NOMO-1 treated with DMSO at 0.1 percent for 48 hours (cell line): Measurements from ENCODE around the gene AGR2.
"Not testable (repeated sequence)": the region's sequence is repeated elsewhere in the genome, so short reads cannot be mapped to it uniquely, and the experiment has no call there.

Experiments used
- DNase-seq: peaks from one replicate; lab custom pipeline; 2025; ENCODE audit not compliant: unreplicated experiment; lab: John Stamatoyannopoulos, UW

Gene AGR2

DNA sequence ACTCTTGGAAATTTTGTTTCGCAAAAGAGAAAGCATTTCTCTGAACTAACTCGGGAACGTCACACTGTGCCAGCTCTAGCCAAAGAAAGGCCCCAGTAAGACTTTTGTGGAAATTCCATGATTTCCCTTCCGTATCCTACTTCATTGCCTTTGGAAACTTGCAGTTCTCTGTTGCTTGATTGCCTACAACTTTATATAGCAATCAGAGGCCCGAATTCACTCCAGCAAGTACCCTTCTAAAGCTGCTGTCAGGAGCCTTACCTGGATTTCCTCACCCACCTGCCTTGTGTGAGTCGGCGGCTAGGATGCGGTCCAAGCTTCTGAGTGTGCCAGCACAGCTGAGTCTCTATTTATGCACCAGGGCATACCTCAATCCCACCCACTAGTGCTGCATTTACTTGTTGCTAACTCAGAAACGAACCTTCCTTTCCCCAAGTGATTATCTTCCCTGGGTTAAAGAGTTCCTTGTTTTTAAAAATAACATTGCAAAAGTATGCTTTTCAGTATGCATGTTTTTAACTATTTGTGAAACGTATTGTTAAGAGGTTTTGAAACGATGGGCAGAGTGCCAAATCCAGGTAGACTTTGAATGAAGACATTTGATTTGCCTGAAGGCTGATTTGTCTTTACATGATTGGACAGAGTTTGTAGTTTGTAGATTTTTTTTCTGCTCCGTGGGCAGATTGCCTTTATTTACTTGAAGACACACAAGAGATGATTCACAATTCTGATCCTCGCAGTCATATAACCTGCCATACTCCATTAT is at the start of gene AGR2:
Gene AGR2 (minus strand): TSS at position 326 of the 766 bp plus-strand sequence. CDS start 3,203 bp downstream, outside the sequence.
- DNase-seq = peak; percentile 22

- DNase-seq = not testable (repeated sequence)
Observed at GRCh38 chr7:16853189-16853588, 48.4 kb upstream of the AGR2 start.

DNA sequence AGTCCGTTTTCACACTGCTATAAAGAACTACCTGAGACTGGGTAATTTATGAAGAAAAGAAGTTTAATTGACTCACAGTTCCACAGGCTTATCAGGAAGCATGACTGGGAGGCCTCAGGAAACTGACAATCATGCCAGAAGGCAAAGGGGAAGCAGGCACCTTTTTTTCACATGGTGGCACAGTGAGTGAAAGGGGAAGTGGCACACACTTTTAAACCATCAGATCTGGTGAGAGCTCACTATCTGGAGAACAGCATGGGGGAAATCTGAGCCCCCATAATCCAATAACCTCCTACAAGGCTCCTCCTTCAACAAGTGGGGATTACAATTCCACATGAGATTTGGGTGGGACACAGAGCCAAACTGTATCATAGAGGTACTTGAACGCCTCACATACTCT is 47.0 kb upstream of the AGR2 start:
- peak; percentile 62 for DNase-seq

DNA sequence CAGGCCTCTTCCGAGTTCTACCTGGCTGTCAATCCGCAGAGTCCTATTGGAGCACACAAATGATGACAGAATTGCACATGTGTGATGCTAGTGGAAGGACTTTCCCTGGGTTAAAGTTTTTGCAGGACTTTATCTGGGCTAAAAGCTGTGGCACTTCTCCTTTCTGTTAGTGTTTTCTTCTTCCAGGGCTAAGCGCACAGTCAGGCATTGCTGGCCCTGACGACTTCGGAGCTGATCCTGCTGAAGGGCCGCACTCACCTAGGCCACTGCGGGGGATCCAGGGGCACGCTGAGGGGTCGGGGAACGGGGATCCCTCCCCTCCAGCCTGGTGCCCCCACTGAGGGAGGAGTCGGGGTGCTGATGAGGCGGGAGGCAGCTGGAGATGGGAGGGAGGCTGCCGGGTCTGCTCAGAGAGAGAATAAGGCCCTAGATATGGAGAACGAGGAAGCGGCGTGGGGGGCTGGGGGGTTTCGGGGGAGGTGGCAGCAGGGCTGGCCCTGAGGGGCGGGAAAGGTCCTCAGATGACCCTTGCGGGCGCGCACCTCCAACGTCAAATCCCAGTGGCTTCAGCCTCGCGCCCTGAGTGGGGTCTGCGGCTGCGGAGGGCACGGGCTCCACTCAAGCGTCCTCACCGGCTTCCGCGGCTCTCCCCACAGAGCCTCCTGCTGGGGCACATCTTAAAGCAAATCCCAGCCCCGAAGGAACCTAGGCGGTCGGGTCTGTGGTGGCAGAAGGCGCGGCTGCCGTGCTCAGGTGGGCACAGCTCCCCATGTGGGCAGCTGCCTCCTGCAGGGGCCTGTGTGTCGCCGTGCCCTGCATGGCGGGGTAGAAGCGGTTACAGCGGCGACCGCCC is 46.0 kb upstream of the AGR2 start:
- peak; percentile 24 for DNase-seq

DNA sequence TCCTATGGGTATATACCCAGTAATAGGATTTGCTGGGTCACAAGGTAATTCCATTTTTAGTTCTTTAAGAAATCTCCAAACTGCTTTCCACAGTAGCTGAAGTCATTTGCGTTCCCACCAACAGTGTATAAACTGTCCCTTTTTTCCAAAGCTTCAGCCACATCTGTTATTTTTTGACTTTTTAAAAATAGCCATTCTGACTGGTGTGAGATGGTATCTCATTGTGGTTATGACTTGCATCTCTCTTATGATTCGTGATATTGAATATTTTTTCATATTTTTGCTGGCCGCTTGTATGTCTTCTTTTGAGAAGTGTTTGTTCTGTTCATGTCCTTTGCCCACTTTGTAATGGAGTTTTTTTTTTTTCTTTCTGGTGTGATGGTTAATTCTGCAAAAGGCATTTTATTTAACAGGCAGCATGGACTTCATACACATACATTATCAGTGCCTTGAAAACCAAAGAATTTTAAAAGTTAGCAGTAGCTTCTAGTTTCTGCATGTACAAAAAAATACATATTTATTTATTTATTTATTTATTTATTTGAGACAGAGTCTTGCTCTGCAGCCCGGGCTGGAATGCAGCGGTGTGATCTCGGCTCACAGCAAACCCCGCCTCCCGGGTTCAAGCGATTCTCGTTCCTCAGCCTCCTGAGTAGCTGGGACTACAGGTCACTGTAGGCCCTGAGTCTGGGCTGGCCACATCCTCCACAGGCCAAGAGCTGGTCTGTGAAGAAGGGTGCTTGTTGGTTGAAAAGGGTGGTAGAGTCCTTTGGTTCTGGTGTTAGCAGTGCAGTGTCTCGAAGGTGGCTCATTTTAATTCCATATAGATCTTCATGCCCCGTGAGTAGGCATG is 44.7 kb upstream of the AGR2 start:
- DNase-seq = no peak

DNA sequence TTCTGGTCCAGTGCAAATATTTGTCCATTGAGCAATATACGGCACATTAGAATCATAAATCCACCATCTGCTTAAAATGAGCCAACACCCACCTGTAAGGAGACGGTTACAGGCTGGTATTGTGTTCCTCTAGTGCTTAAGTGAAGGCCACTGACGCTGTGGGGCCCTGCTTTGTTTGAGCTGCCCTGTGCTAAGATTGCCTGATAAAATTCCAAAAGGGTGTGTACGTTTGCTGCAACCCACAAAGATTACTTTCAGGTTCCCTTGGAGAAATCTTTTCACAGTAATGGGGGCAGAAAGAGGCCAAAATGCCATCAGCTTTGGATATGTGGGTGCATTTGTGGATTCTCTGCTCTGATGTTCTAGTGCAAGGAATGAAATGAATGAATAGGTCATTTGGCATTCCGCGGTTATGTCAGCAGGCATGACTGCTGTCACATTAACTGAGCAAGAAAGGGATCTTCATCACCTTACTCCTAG is 42.6 kb upstream of the AGR2 start:
- no peak for DNase-seq

DNA sequence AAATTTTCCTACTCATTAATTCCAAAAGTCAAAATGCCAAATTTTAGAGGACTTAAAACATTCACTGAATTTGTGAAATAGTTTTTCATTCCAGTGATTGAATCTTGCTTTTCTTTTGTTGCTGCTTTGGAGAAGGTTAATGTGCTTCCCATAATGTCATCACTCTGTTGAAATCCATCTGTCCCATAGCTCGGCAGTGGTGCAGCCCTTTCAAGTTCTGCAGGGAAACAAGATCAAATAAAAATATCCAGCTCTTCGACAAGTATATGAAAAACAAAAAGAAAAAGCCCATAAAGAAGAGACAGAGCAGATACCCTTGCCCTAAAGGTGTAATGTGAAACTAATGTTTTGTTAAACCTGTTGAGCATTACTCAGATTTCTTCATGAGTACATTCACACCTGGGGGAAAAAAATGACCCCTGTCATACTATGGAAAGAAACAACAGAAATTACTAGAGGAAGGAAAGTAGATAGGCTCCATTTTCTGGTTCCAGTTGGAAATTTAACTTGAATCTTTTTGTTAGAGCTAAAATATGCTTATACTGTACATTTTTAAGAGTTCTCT is 41.9 kb upstream of the AGR2 start:
- no peak for DNase-seq

DNA sequence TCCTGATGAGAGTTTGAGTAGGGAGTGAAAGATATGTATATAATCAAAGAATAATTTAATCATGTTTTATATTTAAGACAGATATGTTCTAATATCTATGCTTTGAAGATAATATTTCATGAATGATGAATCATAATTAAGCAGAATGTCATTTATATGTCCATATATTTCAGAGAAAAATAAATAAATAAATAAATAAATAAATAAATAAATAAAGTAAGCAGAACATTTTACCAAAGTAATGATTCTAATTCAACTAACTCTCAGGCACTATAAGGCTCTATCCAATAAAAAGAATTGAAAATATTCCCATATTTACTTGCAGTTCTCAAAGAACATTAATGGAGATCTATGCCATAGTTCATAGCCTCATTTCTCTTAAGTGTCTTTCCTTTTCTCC is 40.9 kb upstream of the AGR2 start:
- no peak for DNase-seq

- no peak for DNase-seq
Observed at GRCh38 chr7:16841681-16842080, 36.9 kb upstream of the AGR2 start.

DNA sequence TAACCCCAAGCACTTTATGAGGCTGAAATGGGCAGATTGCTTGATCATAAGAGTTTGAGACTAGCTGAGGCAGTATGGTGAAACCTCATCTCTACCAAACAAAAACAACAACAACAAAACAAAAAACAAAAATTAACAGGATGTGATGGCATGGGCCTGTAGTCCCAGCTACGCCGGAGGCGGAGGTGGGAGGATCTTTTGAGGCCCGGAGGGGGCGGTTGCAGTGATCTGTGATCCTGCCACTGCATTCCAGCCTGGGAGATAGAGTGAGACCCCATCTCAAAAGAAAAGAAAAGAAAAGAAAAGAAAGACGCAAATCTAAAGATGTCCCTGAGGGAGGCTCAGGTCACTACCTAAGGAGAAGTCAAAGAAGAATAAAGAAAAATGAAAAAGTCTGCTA is 35.3 kb upstream of the AGR2 start:
- no peak for DNase-seq

DNA sequence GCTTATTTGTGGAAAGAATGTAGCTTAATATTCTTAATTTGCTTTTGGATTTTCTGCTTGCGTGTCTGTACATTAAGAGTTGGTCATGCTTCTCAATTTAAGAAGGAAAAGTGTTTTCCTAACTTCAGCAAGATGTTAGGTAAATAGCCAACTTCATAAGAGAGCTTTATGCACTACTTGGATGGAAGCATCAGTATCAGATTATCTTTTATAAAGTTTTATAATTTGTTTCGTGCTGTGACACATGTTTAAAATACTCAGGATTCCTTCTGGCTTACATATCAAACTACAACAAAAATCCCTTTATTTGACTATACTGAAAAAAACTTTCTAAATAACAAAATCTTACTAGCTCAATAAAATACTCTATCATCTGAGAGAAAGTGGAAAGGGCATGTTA is 34.8 kb upstream of the AGR2 start:
- no peak for DNase-seq

- DNase-seq = no peak
Observed at GRCh38 chr7:16838891-16839290, 34.1 kb upstream of the AGR2 start.

DNA sequence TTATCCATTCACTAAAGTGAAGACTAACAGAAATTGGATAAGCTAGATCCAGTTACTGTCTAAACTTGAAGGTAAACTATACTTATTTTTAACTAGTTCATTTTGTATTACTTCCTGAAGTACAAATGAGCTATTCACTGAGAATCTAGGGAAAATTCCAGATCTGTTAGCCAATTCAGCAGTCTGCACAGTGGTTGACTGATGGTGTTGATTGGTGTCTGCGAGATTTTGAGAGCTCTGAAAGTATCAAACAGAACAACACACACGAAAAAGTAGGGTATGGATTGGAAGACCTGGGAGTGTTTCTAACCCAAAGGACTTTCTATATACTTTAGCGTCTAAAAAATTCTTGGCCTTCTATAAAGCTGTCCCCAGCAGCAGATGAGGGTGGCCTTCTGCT is 33.6 kb upstream of the AGR2 start:
- no peak for DNase-seq

GRCh38 chr7:16836481-16836880 is 31.7 kb upstream of the AGR2 start:
- DNase-seq = no peak

DNA sequence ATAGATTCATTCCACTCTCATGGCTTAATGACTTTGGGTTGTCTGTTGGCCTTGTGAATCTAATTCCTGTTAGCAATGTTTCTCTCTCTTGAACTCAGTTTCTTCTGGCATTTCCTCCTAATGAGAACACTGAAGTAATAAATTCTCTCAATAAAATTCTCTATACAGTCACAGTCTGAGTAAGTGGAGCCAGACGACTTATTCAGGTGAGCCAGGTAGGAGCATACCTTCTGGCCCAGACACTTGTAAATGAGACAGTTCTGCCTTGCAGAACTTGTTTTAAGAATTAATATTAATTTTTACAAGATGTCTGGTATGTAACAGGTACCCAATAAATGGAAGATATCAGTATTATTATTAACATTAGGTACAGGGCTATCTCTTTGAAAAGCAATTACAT is 28.6 kb upstream of the AGR2 start:
- no peak for DNase-seq

GRCh38 chr7:16826060-16826459 is 21.3 kb upstream of the AGR2 start:
- DNase-seq = no peak

DNA sequence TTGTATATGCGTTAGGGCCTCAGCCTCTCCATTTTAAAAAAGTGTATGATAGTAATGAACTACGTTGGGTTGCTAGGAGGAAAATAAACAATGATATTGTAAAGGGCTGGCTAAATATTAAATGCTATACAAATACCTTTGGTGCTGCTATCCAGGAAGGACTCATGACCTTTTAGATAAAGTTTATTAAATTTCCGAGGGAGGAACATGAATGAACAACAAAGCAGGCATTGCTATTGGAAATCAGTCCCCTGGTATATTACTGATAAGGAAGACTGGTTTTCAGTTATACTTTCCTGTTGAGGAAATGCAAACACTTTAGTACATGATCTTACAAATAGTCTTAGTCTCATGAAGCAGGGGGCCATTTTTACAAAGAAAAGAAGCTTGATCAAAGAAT is 17.2 kb upstream of the AGR2 start:
- DNase-seq = no peak

DNA sequence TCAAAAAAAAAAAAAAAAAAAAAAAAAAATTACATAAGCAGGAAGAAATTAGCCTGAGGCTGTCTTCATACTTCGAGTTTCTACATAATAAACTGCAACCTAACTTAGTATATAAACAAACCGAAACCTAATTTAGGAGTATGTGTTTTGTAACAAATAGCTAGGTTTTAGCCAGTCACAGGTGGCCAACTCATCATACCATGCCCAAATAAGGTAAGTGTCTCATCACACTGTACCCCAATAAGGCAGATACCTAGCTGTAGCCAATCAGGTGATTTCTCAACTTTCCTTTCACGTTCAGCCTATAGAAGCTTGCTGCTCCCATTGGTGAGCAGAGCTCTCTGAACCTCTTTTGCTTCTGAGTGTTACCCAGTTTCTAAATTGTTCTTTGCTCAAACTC is 13.9 kb upstream of the AGR2 start:
- DNase-seq = no peak

- peak; percentile 12 for DNase-seq
Observed at GRCh38 chr7:16817536-16817935, 12.7 kb upstream of the AGR2 start.

GRCh38 chr7:16816824-16817223 is 12.0 kb upstream of the AGR2 start:
- peak; percentile 88 for DNase-seq

- DNase-seq = no peak
Observed at GRCh38 chr7:16815001-16815400, 10.2 kb upstream of the AGR2 start.
